ENCODE results near the gene SPP2. TPM values are rescaled to one million over a fixed set of nuclear protein-coding genes. Genes with fewer than 3 reads are reported as not detected.

Gene SPP2
- total RNA-seq, 1 experiment from 2014 or later = not detected

DNA sequence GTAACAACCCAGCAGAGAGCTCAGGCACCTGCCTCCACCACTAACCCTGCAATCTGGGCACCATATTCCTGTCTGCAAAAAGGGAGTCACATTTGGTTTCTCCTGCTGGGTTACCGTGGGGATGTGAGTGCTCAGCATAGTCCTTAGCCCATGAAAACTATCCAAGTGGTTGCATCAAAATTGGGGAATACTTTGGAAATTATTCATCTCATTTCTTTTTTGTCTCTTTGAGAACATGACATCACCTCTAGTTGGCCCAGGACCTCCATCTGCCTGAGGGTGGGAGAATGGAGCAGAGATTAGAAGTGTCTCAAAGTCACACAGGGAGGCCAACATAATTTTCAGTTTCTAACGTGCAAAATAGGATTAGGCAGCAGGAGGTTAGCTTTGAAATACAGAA is 19.3 kb upstream of the SPP2 start:
- DNase-seq (ENCODE audit: low read depth, low spot score) = no peak

DNA sequence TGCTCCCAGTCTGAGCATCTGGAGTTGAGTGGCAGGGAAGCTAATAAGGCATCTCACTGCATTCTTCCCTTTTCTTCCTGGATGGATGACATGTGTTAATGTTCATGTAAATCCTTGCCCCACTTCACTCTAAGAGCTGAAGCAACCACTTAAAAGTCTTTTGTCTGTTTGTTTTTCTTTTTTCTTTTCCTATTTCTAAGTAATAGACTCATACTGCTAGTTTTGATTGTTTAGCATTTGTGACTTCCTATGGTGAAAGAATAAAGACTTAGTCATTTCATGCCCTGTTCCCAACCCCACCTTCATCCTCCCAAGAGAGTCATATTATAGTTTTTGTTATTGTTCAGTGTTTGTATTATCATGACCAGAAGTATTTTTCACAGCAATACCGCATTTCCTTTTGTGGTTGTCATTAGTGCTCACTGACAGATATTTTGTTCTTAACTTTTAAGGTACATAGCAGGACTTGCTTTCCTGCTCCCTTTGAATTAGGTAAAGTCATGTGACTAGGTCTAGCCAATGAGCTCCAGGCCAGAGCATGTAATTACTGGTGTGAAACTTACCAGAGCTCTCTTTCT is 18.1 kb upstream of the SPP2 start:
- in situ Hi-C loops (cut with HindIII; ENCODE audit: low pct_unique_long_range_greater_than_20kb, low sequenced_read_pairs) = no loop called here
- DNase-seq (ENCODE audit: low read depth, low spot score) = no peak

More for the DNA sequence above, 19.3 kb upstream of the SPP2 start:
- in situ Hi-C loops (cut with HindIII; ENCODE audit: low pct_unique_long_range_greater_than_20kb, low sequenced_read_pairs) = no loop called here

DNA sequence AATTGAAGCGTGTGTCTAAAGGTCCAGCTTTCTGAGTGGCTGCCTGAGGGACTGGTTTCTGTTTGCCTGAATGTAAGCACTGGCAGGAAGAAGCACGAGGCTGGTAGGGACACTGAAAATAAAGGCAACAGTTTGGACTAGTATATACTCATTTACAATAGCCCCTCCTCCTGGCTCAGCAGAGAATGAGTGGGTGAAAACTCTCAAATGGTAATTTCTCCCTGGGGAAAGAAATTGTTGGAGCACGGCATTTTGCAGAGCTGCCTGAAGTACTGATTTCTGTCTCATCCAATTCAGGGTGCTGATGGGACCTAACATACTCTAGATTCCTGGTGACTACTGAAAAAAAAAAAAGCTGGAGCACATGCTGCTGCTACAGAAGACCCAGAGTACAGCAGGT is 17.3 kb upstream of the SPP2 start:
- DNase-seq (ENCODE audit: low read depth, low spot score) = peak; percentile 25
- in situ Hi-C loops (cut with HindIII; ENCODE audit: low pct_unique_long_range_greater_than_20kb, low sequenced_read_pairs) = no loop called here

DNA sequence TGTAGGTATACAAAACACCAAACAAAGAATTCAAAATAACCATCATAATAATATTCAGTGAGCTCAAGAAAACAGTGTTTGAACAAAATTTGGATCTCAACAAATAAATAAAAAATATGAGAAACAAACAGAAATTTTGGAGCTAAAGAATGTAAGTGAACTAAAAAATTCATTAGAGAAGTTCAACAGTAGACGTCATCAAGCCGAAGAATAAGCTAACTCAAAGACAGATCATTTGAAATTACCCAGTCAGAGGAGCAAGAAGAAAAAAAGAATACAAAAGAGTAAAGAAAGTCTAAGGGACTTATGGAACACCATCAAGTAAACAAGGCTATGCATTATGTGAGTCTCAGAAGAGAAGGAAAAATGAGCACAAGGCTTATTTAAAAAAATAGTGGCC is 16.6 kb upstream of the SPP2 start:
- no peak for DNase-seq (ENCODE audit: low read depth, low spot score)
- in situ Hi-C loops (cut with HindIII; ENCODE audit: low pct_unique_long_range_greater_than_20kb, low sequenced_read_pairs) = no loop called here

DNA sequence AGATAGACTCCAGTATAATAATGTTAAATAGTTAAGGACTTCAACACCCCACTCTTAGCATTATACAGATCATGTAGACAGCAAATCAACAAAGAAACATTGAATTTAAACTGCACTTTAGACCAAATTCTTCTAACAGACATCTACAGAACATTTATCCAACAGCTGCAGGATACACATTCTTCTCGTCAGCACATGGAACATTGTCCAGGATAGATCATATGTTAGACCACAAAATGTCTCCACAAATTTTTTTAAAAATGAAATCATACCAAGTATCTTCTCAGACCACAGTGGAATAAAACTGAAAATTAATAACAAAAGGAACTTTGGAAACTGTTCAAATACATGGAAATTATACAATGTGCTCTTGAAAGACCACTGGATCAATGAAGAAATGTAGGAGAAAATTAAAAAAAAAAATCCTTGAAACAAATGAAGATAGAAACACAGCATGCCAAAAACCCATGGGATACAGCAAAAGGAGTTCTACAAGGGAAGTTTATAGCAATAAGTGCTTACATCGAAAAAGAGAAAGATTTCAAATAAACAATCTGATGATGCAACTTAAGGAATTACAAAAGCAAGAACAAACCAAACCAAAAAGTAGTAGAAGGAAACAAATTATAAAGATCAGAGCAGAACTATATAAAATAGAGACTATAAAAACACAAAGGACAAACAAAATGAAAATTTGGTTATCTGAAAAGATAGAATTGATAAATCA is 12.3 kb upstream of the SPP2 start:
- no peak for DNase-seq (ENCODE audit: low read depth, low spot score)
- in situ Hi-C loops (cut with HindIII; ENCODE audit: low pct_unique_long_range_greater_than_20kb, low sequenced_read_pairs) = no loop called here

DNA sequence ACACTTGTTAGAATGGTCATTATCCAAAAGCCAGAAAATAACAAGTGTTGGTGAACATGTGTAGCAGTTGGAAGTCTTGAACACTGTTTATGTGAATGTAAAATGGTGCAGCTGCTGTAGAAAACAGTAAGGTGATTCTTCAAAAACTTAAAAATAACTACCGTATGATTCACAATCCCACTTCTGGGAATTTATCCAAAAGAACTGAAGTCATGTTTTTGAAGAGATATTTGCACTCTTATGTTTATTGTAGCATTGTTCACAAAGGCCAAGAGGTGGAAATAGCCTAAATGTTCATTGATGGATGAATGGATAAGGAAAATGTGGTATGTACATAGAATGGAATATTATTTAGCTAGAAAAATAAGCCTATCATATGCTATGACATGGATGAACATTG is 6.3 kb upstream of the SPP2 start:
- peak; percentile 62 for DNase-seq (ENCODE audit: low read depth, low spot score)
- in situ Hi-C loops (cut with HindIII; ENCODE audit: low pct_unique_long_range_greater_than_20kb, low sequenced_read_pairs) = no loop called here

DNA sequence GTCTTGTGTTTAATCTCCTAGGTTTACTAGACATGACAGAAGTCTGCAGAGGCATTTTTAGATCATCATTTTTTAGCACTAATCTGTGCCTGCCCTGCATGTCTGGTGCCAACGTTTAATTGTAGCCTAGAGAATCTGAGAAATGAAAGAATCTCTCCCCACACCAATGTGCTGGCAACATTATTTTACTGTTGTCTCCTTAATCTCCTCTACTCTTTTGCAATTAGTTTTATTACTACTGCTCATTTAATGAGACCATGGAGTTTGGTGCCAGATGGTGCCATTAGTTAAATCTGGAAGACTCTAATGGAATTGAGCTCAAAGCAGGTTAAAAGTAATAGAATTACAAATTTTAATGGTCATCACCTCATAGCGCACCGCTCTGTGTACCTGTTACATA is 4.0 kb upstream of the SPP2 start:
- no peak for DNase-seq (ENCODE audit: low read depth, low spot score)
- in situ Hi-C loops (cut with HindIII; ENCODE audit: low pct_unique_long_range_greater_than_20kb, low sequenced_read_pairs) = no loop called here

DNA sequence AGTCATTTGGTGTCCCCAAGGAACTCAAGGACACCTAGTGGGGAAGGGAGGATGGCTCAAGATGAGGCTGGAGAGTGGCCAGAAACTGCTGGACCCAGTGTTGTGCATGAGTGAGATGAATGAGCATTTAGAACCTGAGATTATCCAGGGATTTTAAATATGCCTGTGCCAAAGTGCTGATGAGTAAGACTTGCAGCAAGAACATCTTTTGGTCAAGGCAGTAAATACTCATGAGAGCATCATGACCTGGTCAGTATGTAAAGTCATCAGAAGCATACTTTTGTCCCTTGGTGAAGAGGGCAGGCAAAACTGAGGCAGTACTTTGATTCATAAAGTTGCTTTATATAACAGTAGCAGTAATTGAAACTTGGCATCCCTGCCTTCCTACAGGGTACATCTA is 3.1 kb upstream of the SPP2 start:
- no peak for DNase-seq (ENCODE audit: low read depth, low spot score)
- in situ Hi-C loops (cut with HindIII; ENCODE audit: low pct_unique_long_range_greater_than_20kb, low sequenced_read_pairs) = no loop called here

DNA sequence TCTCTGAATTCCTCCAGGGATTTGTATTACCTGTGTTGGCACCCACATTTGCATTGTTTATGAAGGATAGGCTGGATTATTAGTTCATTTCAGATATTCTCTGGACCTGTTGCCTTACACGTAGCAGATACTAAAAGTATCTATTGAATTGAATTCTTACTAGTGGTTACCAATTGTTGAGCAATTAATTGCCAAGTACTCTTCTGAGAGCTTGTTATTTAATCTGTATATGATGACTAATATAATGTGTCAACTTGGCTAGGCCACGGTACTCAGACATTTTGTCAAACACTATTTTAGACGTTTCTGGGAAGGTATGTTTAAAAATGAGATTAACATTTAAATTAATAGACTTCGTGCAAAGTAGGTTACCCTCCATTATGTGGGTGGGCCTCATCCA is 2.5 kb upstream of the SPP2 start:
- in situ Hi-C loops (cut with HindIII; ENCODE audit: low pct_unique_long_range_greater_than_20kb, low sequenced_read_pairs) = no loop called here
- DNase-seq (ENCODE audit: low read depth, low spot score) = no peak

DNA sequence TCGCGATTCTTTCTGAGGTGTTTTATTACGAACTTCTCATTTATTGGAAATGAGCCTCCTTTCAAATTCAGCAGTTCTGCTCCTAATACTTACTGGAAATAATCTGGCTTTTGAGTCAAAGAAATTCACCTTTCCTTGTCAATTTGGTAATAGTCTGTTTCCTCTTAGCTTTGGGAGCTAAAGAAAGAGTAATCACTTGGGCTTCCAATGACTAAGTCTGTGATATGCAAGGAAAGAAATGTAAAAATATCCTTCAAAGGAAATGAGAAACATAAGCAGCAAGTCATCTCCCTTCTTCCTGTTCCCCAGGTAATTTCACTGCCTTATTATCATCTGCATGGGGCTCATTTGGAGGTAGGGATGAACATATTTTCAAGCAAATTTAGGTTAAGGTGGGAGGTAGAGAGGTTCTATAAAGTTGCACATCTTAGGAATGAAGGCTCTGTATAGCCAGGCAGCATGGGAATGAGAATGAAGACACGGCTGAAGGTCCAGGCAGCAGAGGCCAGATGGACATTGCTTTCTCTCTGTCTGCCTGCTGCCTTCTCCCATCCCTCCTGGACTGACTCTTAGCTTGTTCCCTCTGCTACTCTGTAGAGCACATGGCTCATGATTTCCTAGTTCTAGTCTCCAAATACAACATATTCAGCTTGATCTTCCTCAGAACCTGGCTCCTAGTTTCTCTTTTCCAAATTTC is 1.0 kb downstream of the SPP2 start:
- no peak for DNase-seq (ENCODE audit: low read depth, low spot score)
- in situ Hi-C loops (cut with HindIII; ENCODE audit: low pct_unique_long_range_greater_than_20kb, low sequenced_read_pairs) = no loop called here

DNA sequence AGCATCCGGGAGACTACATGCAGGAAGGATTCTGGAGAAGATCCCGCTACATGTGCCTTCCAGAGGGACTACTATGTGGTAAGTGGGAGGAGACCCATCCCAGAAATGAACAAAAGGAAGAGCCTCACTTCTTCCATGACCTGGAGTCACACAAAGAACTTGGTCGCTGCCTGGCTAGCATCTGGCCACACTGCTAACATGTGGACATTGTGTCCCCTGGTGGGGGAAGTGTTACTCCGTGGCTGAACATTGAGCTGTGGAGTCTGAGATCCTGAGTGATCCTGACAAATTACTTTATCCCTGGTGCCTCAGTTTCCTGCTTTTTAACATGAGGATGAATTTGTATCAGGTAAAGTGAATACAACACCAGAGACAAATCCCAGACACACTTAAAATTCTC is 8.4 kb downstream of the SPP2 start:
- no peak for DNase-seq (ENCODE audit: low read depth, low spot score)
- in situ Hi-C loops (cut with HindIII; ENCODE audit: low pct_unique_long_range_greater_than_20kb, low sequenced_read_pairs) = no loop called here

DNA sequence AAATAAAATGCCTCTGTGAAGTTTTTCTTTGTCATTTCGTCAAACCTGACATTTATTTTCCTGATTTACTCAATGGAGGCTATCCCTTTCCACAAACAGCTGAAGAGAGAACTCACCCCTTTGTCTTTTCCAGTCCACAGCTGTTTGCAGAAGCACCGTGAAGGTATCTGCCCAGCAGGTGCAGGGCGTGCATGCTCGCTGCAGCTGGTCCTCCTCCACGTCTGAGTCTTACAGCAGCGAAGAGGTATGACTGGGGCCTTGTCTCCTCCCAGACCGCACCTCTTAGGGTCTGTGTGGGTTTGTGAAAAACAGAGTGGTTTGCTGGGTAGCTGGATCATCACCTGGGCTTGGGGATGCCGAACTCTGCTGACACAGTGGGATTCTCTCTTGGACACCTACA is 9.7 kb downstream of the SPP2 start:
- in situ Hi-C loops (cut with HindIII; ENCODE audit: low pct_unique_long_range_greater_than_20kb, low sequenced_read_pairs) = no loop called here
- no peak for DNase-seq (ENCODE audit: low read depth, low spot score)

DNA sequence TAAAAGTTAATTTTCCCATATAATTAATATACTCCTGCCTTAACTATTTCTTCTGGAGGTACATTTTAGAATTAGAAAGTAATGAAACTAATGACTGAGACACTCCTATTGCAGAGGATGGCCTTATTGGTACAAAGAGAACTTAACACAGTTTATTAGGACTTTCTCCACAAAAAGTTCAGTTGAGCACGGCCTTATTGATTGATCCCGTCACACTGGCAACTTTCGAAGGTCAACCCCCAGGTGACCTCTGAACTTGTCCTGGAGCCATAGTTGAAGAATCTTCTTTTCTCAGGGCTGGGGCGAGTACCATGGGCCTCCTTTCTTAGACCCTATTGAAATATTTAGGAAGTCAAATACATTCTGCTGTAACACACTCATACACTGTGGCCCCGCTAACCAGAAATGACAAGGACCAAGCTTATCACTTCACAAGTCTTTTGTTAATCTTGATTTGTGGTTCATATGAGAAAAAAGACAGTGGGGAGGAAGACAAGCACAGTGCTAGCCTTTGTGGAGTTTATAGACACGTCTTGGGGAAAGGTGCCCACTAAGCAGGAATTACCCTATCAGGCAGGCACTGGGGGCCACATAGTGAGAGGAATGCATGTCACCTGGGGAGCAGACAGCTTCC is 11.2 kb downstream of the SPP2 start:
- no peak for DNase-seq (ENCODE audit: low read depth, low spot score)
- in situ Hi-C loops (cut with HindIII; ENCODE audit: low pct_unique_long_range_greater_than_20kb, low sequenced_read_pairs) = no loop called here

DNA sequence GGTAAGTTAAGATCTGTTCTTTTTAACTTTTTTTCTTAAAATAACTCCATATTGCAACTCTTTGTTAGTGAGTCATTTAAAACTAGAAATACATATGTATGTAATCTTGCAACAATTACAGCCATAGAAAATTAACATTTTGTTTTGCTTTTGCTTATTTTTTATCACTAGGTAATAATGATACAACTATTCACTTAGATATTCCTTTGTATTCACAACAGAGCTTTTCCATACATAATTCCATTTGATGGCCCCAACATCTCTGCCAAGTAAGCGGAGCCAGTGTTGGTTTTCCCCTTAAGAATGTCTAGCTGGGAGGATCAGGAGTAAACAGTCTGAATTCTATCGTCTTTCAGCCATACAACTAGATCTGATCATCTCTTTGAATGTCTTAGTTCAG is 16.1 kb downstream of the SPP2 start:
- DNase-seq (ENCODE audit: low read depth, low spot score) = no peak
- in situ Hi-C loops (cut with HindIII; ENCODE audit: low pct_unique_long_range_greater_than_20kb, low sequenced_read_pairs) = no loop called here

DNA sequence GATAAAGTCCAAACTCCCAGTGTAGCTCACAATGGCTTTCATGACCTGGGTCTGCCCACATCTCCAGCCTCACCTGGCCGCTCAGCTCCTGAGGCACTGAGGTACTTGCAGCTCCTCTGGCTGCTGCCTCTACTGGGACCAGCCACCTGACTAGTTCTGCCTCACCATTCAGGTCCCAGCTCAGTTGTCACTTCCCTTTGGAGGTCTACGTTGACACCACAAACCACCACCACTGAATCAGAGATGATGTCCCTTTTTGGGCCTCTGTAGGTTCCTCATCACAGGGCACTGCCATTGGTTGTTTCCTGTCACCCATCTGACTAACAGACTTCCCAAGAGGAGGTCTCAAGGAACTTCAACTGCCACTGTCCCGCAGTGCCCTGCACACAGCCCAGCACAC is 21.2 kb downstream of the SPP2 start:
- DNase-seq (ENCODE audit: low read depth, low spot score) = no peak
- in situ Hi-C loops (cut with HindIII; ENCODE audit: low pct_unique_long_range_greater_than_20kb, low sequenced_read_pairs) = no loop called here

DNA sequence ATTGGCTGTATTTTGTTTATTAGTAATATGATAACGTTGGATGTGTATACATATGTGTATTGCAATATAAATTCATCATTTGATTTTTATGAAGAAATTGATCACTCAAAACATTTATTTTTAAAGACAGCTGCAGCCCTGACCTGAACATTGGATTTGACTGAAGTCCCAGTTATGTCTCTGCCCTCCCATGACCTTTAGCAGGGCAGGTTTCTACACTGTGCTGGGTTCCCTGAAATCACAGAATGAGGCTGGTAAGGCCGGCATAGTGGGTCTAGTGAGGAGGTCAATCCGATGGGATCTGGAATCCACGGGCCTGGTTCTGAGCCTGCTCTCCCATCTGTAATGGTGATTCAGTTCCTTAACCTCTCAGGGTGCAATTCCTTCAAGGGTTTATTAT is 22.0 kb downstream of the SPP2 start:
- in situ Hi-C loops (cut with HindIII; ENCODE audit: low pct_unique_long_range_greater_than_20kb, low sequenced_read_pairs) = no loop called here
- DNase-seq (ENCODE audit: low read depth, low spot score) = no peak

DNA sequence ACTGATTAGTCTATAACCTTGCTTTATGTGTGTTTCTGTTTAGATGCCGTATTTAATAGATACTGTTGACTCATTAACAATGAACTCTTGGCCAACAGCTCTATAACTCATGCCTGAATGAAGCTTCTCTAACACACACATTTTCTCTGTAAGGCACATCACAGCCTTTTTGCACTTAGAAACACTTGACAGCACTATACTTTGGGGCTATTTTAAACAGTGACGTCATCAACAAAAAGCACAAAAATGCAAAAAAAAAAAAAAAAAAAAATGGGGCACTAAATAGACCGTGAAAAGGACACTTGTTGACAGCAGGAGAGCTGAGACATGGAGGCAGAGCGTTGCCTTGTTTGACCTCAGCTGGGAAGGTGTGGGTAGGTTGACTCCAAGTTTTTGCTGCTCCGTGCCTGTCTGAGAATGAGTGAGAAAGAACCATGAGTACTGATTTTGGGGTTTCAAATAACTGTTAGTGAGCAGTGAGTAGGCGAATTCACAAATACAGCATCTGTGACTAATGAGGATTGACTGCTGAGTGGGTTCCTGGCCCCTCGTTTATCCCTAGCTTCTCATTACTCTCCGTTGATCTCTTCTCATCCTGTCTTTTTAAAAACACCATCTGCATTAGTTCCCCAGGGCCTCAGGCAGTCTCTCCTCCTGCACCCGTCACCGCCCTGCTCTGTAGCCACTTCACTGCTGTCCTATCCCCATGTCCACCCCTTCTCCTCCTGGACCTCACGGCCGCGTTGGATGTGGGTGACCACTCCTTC is 24.4 kb downstream of the SPP2 start:
- in situ Hi-C loops (cut with HindIII; ENCODE audit: low pct_unique_long_range_greater_than_20kb, low sequenced_read_pairs) = no loop called here
- DNase-seq (ENCODE audit: low read depth, low spot score) = no peak

DNA sequence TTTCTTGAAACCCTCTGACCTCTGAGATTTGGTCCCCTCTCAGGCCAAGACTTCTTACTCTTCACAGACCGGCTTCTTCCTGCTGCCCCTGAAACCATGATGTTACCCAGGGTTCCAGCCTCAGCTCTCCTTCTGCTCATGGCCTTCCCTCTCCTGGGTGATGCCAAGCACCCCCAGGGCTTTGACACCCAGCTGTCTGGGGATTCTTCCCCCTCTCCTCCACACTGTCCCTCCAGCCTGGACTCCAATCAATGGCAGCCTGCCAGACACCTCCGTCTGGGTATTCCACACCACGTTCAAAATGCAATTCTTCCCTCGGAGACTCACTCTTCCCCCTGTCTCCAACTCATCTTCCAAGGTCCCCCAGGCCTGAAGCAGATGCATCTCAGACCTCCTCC is 25.0 kb downstream of the SPP2 start:
- no peak for DNase-seq (ENCODE audit: low read depth, low spot score)
- in situ Hi-C loops (cut with HindIII; ENCODE audit: low pct_unique_long_range_greater_than_20kb, low sequenced_read_pairs) = no loop called here
